Fibroblast of the conjunctiva (primary cell): ENCODE data around the gene ARCN1.
"Not testable (repeated sequence)": the region's sequence is repeated elsewhere in the genome, so short reads cannot be mapped to it uniquely, and the experiment has no call there.

Experiments
- DNase-seq: peaks from one replicate; pipeline ENCODE4 v3.0.0-alpha.2; 2010; ENCODE audit warnings: low read depth

Gene ARCN1

DNA sequence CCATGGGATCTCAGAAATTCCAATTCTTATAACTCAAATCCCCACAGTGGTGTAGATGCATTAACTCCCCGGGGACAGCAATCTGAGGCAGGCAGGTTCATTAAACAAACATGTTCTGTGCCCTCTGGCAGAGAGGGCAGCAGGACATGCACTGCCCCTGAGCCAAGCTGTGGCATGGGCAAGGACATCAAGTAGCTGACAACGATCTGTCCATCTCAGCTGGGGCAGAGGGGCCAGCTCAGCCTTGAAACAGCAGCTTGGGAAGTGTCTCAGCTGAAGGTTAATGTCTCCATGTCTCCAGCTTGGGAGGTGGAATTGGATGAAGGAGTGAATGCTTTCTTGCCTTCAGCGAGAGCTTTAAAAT, 27.6 kb upstream of the ARCN1 start:
- DNase-seq, result no peak

DNA sequence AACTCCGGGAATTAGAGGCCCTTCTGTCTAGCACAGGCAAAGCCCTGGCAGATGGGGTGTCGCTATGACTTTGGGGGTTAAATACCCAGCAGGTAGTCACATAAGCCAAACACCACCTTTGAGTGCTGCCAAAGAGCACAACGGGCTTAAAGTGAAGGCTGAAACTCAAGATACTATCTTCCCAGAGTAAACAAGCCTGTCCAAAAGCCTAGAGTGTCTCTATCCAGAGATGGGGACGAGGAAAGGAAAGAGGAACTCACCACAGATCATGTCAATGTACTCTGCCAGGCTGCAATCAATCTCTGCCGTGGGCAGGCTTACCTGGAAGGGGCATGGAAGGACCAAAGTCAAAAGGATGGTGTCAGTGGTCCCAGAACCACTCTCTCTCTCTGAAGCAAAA, 26.7 kb upstream of the ARCN1 start:
- DNase-seq, result no peak

DNA sequence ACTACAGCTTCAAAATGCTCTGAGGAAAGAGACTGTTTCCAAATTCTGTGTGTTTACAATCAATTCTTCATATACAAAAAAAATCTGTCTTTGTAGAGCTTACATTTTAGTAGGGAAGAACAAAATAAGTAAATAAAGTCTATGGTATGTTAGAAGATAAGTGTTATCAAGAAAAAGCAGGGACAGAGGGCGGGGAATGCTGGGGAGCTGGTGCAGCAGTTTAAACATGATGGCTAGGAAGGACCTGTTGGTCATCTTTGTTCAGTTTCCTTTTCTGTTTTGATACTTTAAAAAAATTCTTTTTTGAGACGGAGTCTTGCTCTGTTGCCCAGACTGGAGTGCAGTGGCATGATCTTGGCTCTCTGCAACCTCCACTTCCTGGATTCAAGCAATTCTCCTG, 25.1 kb upstream of the ARCN1 start:
- no peak for DNase-seq

DNA sequence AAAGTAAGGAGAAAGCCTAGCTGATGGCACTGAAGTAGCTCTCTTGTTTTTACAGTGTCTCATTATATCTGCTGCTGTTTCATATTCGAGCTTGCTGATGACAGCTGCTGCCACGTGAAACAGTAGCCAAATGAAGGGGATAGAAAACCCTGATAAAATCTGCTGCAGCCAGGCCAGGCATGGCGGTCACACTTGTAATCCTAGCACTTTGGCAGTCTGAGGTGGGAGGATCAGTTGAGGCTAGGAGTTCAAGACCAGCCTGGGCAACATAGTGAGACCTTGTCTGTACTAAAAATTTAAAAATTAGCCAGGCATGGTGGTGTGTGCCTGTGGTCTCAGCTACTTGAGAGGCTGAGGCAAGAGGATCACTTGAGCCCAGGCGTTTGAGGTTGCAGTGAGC, 19.9 kb upstream of the ARCN1 start:
- no peak for DNase-seq

DNA sequence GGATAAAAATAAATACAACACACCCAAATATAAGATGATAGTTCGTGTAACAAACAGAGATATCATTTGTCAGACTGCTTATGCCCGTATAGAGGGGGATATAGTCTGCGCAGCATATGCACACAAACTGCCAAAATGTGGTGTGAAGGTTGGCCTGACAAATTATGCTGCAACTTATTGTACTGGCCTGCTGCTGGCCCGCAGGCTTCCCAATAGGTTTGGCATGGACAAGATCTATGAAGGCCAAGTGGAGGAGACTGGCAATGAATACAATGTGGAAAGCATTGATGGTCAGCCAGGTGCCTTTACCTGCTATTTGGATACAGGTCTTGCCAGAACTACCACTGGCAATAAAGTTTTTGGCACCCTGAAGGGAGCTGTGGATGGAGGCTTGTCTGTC, 11.4 kb upstream of the ARCN1 start:
- DNase-seq, result no peak

DNA sequence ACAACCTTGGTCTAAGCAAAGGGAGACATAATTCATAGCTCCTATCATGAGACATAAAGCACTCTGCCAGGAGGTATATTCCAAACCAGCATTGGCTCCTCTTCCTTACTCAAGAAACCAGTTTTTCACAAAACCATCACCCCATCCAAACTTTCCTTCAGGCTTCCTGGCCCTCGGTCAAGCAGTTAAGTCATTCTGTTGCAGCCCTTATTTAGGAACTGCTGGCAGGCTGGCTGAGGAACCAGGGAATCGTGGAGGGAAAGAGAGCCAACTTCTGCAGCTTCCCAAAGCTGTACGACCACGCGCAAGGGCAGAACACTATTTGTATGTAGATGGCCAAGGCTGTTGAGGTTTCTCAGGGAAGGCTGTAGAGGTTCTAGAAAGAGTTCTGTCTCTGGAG, 7.2 kb upstream of the ARCN1 start:
- DNase-seq, result no peak

DNA sequence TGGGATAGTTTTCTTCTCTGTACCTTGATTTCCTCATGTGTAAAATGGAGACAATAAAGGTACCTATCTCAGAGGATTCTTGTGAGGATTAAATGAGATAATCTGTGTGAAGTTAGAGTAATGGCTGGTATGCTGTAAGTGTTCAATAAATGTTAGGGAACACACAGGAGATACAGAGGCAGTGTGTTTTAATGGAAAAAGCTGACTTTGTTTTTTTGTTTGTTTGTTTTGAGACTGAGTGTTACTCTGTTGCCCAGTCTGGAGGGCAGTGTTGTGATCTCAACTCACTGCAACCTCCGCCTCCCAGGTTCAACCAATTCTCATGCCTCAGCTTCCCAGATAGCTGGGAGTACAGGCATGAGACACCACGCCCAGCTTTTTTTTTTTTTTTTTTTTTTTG, 2.5 kb upstream of the ARCN1 start:
- DNase-seq, result no peak

DNA sequence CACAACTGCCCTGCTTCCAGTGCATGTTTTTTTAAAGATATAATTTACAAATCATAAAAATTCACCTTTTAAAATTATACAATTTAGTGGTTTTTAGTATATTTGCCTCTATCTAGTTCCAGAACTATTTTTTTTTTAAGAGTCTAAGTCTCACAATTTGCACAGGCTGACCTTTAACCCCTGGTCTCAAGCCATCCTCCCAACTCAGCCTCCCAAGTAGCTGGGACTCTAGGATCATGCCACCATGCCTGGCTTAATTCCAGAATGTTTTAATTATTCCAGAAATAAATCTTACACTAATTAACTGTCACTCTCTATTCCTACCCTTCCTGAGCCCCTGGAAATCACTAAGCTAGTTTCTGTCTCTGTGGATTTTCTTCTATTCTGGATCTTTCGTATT, 1.4 kb upstream of the ARCN1 start:
- no peak for DNase-seq

DNA sequence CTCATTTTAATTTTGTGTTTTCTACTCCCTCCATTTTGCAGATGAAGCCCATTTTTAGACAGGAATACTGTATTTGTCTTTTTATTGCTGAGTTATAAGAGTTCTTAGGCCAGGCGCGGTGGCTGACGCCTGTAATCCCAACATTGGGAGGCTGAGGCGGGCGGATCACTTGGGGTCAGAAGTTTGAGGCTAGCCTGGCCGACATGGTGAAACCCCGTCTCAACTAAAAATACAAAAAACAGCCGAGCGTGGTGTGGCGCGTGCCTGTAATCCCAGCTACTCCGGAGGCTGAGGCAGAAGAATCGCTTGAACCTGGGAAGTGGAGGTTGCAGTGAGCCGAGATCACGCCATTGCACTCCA, 528 bp upstream of the ARCN1 start:
- not testable (repeated sequence) for DNase-seq

DNA sequence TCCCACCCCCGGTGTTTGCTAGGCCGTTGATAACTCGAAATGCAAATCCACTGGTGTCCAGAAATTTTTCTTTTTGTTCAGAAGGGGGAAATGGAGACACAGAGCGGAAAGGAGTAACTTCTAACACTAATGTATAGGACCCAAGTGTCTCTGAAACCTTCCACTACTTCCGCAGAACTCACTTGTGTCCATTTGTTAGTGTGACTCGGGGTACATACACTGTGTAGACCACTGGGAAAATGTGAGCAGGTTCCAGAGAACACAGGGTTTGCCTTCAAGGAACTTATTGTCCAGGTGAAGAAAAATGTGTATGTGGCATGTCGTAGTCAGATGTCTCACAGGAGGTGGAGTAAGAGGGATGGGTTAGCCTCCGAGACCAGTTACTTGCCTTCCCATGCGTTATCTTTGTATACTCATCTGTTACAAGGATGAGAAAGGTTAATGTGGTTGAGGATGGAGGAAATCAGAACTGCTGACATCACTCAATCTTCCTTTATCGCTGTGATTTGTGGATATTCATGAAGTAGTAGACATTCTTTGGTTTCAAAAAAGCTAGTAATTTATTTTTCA, 857 bp downstream of the ARCN1 start:
- DNase-seq, result no peak

DNA sequence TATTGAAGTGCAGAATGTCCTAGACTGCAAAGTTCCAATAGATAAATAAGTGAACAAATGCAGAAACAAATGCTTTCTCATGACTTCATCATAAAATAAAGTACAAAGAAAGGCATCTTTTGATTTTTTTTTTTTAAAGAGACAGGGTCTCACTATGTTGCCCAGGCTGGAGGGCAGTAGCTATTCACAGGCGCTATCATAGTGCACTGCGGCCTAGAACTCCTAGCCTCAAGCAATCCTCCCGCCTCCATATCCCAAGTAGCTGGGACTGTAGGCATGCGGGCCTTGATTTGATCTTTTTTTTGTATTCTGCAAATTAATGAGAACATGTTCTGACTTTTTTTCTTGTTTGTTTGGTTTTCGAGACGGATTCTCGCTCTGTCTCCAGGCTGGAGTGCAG, 2.4 kb downstream of the ARCN1 start:
- no peak for DNase-seq

DNA sequence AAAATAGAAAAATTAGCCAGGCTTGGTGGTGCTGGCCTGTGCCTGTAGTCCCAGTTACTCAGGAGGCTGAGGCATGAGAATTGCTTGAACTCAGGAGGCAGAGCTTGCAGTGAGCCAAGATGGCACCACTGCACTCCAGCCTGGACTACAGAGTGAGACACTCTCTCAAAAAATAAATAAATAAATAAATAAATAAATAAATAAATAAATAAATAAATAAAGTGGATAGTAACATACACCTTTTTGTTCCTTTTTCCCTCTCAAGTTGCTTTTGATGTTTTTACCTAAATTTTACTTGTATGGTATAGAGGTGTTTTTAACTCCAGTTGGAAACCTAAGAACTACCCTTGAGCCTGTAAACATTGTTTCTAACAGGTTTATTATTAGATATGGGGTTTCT, 5.8 kb downstream of the ARCN1 start:
- not testable (repeated sequence) for DNase-seq

DNA sequence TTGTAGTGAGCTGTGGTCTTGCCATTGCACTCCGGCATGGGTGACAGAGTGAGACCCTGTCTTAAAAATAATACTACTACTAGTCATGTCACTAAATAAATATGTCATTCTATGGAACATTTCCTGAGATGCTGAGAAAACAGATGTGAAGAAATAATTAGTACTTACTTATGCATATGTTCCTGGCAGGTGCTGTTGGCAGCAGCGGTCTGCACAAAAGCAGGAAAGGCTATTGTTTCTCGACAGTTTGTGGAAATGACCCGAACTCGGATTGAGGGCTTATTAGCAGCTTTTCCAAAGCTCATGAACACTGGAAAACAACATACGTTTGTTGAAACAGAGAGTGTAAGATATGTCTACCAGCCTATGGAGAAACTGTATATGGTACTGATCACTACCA, 8.8 kb downstream of the ARCN1 start:
- DNase-seq, result no peak

DNA sequence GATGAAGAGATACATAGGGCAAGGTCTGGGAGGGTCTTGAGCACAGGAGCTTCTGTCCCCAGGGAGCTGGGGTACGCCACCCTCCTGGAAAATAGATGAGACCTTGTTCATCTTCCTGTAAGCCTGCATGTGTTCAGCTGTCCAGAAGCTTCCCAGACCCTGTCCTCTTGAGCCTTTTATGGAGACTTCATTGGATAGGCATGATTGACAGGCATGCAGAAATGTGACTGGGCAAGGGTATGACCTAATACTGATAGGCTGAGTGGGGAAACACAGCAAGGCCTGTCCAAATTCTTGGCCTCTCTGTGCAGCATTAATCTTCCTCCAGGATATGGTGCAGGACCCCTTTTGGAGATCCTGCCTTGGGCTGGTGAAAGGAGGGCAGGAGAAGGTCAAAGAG, 15.7 kb downstream of the ARCN1 start:
- DNase-seq, result no peak

DNA sequence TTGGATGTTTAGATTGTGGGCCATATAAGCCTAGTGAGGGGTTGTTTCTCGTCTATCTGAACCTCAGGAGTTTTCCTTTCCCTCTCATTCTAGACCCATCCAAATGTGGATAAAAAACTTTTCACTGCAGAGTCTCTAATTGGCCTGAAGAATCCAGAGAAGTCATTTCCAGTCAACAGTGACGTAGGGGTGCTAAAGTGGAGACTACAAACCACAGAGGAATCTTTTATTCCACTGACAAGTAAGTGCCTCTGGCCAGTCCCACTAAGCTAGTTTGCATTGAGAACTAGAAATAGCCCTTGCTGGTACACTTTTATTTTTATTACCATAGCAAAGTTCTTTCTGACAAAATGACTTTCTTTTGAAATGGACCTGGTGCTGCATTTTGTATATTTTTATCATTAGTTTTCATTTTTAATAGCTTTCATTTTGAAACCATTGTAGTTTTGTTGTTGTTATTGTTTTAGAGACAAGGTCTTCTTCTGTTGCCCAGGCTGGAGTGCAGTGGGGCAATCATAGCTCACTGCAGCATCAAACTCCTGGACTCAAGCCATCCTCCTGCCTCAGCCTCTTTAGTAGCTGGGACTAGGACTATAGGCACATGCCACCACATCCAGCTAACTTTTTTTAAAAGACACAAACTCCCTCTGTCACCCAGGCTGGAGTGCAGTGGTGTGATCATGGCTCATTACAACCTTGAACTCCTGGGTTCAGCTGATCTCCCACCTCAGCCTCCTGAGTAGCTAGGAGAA, 20.6 kb downstream of the ARCN1 start:
- no peak for DNase-seq

DNA sequence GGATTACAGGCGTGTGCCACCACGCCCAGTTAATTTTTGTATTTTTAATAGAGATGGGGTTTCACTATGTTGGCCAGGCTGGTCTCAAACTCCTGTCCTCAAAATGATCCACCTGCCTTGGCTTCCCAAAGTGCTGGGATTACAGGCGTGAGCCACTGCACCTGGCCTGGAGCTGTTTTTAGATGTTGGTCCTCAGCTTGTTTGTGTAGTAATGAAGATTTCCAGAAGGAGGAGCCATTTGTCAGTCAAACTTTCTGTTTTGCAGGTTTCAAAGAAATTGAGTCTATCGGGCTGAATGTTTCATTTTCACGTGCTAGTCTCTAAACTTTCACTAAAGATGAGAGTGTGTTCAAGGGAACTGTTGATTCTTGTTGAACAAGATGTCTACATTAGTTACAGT, 22.8 kb downstream of the ARCN1 start:
- DNase-seq, result peak; percentile 50

DNA sequence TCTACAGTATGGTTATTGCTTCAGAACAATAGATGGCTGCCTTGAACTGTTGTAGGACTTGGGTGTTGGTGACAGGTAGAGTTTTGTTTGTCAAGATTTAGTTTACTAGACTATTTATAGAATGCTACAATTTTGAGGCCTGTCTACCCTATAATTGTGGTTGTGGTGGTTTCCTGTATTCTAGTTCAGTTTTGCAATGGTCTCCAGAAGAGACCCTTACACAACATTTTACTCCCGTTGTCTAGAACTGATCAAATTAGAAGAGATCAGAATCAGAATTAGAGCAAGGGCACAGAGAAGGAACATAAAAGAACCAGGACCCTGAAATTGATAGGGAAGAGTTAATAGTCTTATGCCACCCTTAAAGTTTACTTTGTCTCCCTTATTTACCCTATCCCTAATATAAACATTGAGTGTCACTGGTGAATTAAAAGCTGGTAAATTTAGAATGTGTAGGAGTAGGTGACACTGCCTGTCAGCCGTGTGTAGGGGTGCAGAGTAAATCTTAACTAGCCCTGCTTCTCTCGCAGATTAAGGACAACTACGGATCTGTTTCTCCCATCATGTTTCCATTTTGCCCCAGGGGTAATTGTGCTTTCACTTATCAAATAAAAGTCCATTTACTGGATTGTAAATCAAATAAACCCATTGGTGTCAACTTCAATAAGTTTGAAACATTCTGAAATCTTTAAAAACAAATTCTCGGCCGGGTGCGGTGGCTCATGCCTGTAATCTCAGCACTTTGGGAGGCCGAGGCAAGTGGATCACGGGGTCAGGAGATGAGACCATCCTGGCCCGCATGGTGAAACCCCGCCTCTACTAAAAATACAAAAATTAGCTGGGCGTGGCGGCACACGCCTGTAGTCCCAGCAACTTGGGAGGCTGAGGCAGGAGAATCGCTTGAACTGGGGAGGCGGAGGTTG, 24.3 kb downstream of the ARCN1 start:
- no peak for DNase-seq

DNA sequence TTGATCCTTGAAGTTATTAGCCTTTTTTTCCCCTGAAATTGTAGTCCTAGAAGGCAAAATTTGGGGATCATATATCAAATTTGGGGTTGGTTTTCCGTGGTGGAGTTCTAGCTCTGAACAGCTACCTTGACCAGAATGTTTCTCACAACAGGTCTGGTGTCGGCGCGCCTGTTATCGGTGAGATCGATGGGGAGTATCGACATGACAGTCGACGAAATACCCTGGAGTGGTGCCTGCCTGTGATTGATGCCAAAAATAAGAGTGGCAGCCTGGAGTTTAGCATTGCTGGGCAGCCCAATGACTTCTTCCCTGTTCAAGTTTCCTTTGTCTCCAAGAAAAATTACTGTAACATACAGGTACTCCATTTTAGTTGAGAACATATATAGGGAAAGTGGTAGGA, 25.3 kb downstream of the ARCN1 start:
- no peak for DNase-seq

DNA sequence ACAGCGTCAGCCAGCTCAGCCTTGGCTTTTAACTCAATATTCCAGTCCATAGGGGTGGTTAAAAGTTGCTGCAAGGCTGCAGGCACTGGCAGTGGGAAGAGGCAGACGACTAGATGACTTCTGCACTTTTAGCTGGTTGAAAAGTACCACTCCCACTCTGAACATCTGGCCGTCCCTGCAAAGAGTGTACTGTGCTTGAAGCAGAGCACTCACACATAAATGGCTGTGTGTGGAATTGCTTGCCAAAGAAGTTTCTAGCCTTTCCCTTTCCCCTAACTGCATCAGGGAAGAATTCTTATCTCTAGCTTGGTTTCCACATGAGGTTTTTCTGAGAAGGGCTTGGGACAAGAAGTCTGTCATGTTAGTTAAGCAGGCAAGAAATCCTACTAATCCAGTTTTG, 30.1 kb downstream of the ARCN1 start:
- no peak for DNase-seq

DNA sequence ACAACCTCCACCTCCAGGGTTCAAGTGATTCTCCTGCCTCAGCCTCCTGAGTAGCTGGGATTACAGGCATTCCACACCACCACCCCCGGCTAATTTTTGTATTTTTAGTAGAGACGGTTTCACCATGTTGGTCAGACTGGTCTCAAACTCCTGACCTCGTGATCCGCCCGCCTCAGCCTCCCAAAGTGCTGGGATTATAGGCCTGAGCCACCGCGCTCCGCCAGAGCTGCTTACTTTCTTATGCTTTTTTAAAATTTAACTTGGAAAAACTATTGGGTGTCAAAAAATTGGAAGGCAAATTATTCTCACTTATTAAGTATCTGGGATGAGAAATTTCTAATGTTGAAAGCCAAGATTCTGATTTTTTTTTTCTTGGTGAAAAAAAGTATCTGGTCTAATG, 31.5 kb downstream of the ARCN1 start:
- not testable (repeated sequence) for DNase-seq

DNA sequence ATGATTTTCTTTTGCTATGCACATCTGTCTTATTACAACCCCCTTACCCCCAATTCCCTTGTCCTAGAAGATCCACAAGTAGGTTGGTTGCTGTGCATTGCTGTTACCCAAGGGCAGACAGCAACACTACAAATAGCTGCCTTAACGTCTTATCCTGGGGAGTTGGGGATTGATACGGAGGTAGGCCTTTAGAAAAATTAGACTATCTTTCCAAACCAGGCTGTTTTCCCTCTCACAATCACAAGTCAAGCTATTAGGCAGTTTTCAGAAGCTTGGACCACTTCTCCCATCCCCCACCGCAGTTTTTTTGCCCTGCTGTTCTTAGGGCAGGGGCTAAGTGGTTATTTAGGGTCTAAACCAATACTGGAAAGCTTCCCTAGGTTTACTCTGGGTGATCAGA, 32.4 kb downstream of the ARCN1 start:
- DNase-seq, result no peak

DNA sequence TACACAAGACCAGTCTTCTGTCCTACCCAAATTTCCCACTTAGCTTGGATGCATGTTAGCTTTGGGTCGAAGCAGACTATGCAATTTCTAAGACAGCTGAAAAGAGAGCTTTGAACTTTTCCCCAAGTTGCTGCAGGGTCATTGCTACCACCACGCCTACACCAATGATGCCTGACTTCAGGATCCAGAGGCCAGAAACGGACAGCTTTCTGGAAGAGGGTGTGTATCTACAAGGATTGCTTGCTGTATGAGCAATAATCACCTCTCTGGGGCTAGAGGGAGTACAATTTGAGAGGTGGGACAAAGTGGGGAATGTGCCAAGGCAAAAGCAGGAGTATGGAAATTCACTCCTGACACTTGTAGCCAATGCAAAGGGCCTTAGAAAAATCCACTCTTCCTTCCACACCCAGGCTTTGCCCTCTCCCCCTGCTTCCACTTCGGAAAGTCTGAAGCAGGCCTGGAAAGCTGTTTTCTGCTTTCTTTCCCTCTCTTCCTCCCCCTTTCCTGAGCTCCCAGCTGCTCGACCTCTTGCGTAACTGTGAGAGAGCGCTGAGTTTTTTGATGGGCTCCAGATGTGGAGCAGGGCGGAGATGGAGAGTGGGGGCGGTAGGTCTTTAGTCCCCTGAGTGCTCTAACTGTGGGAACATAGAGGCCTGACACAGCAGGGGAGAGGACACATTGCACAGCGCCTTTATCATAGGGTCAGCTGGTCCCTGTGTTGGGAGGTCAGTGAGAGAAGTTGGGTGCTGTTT, 33.1 kb downstream of the ARCN1 start:
- DNase-seq, result peak; percentile 90
